C4-2B (cell line): ENCODE data around the gene ARL6IP1.
A peak's percentile ranks its signal among the peaks of the same experiment; 100 is the strongest.

Experiments used
- H3K27ac ChIP-seq: fragments of 450-650 bp; 2 replicates; pipeline ENCODE4 v1.5.1; 2017
- CTCF ChIP-seq: fragments of 450-650 bp; conservative IDR thresholded peaks from 2 replicates; pipeline ENCODE4 v1.5.1; 2017; ENCODE audit warnings: mild to moderate bottlenecking
- ZFX ChIP-seq: fragments of 450-650 bp; IDR thresholded peaks from 2 replicates; pipeline ENCODE4 v1.6.1; 2017

ARL6IP1 gene

GRCh38 chr16:18799500-18799899 is 1.8 kb downstream of the ARL6IP1 start:
- TF ChIP-seq CTCF (no peak), ZFX (no peak)
- H3K27ac ChIP-seq: peak overlapping the region; percentile 91; the same call in 1 of the 2 replicates

DNA sequence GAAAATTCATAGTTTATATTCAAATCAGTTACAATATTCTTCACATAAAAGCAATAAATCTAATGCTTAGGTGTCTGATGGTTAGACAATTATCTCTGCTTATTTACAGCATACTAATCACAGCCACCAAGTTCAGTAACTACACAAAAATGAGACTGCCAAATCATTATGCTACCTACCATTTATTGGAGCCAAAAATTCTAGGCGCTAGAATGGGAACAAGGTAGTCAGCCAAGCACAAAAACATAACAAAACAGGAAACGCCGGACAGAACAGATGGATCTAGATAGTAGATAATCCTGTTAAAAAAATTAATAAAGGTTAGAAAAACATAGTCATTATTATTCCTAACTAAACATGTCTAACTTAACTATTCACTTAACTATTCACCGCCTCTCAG is 3.6 kb downstream of the ARL6IP1 start:
- no peak overlapping the region for H3K27ac ChIP-seq
- TF ChIP-seq CTCF: no peak
- no peak for TF ChIP-seq ZFX

GRCh38 chr16:18796377-18796776 is 5.0 kb downstream of the ARL6IP1 start:
- no peak overlapping the region for H3K27ac ChIP-seq
- TF ChIP-seq CTCF (no peak), ZFX (no peak)

- H3K27ac ChIP-seq: no peak overlapping the region
- TF ChIP-seq ZFX (no peak), CTCF (no peak)
Measured at GRCh38 chr16:18792836-18793433, 8.4 kb downstream of the ARL6IP1 start.

DNA sequence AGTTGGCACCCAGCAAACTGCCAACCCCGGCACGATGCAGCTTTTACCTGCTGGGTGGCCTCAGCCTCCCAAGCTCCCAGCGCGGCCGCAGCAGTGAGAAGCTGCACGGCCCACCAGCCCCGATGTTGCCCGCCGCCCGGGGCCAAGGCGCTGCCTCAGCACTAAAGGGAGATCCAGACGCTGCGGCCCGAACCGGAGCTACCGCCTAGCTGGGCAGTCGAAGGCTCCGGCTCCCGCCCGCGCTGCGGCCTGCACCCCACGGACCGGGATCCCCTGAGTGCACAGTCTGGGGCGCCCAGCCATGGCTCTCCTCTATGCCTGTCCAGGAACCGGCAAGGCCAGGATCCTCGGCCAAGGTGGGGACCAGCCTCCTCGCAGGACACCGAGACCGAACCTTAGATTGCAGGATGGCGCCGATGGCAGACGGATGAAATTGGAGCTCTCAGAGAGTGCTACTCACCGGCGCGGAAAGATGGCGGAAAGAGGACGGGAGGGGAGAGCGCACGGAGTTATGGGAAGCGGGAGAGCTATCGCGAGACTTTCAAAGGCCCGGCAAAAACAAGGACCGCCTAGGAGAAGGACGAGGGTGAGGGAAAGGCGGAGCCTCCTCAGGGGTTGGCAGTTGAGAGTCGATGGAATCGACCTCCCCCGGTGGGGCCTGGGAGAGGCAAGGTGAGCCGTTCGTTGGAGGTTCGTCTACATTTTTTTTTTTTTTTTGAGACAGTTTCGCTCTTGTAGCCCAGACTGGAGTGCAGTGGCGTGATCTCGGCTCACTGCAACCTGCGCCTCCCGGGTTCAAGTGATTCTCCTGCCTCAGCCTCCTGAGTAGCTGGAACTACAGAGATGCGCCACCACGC is 11.3 kb downstream of the ARL6IP1 start, which contains the start of gene RPS15A:
Gene RPS15A, minus strand, starts transcription at position 485 of the 857 bp plus-strand sequence. CDS start 1,221 bp downstream, outside the sequence.
- TF ChIP-seq CTCF: no peak
- TF ChIP-seq ZFX: peak; percentile 83
- H3K27ac ChIP-seq: peak within 1 kb of the TSS; percentile 94

GRCh38 chr16:18789515-18789849 is 11.9 kb downstream of the ARL6IP1 start:
- TF ChIP-seq CTCF: no peak
- TF ChIP-seq ZFX: no peak
- peak overlapping the region; percentile 94 for H3K27ac ChIP-seq

DNA sequence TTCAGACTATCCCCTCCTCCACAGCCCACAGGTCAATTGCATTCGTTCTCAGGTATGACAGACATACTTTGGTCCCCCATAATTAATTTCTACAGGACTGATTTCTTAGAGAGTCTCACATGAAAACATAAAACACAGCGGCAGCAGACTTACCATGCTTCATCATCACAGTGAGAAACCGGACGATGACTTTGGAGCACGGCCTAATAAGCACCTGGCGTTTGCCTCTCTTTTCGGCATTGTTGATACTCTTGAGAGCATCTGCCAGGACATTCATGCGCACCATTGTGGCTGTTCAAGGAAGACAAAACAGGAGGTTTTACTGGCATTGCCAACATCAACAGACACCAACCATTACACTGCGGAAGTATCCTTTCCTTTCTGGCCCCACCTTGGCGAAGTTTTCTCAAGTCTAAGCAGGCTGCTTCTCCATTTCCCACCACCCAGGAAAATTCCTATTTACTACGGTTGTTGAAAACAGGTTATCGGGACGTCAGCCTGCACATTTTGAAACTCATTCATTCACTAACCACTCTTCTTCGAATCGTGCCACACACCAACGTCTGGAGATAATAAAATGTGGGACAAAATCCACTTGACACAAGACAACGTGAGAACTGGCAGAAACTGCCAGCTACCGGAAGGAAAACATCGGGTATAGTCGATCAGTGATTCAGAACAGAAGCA is 12.4 kb downstream of the ARL6IP1 start:
- H3K27ac ChIP-seq: peak overlapping the region; percentile 94
- TF ChIP-seq CTCF (no peak), ZFX (no peak)
